Measurements from ENCODE around the gene ZSWIM5.

Gene ZSWIM5

GRCh38 chr1:45023663-45024062 lies 182.7 kb downstream of the ZSWIM5 start:
- DNase-seq (ENCODE audit: low read depth): no peak

- DNase-seq (ENCODE audit: low read depth): peak; percentile 60
Observed at GRCh38 chr1:45018599-45019230, 187.7 kb downstream of the ZSWIM5 start.

- no peak for DNase-seq (ENCODE audit: low read depth)
Observed at GRCh38 chr1:45016767-45017166, 189.6 kb downstream of the ZSWIM5 start.

- DNase-seq (ENCODE audit: low read depth): no peak
Observed at GRCh38 chr1:45016090-45016697, 190.2 kb downstream of the ZSWIM5 start.

GRCh38 chr1:45015683-45016082 lies 190.7 kb downstream of the ZSWIM5 start:
- no peak for DNase-seq (ENCODE audit: low read depth)

GRCh38 chr1:45014321-45015028 lies 191.9 kb downstream of the ZSWIM5 start:
- DNase-seq (ENCODE audit: low read depth): peak; percentile 84

GRCh38 chr1:45013551-45014209 lies 192.7 kb downstream of the ZSWIM5 start:
- no peak for DNase-seq (ENCODE audit: low read depth)

- peak; percentile 73 for DNase-seq (ENCODE audit: low read depth)
Observed at GRCh38 chr1:45012639-45013278, 193.6 kb downstream of the ZSWIM5 start.

GRCh38 chr1:45011837-45012638 lies 194.4 kb downstream of the ZSWIM5 start, which contains the start of gene UROD:
TSS of gene UROD (plus strand) at chr1:45012254. CDS start at chr1:45012266, 12 bp downstream.
- peak; percentile 97 for DNase-seq (ENCODE audit: low read depth)

GRCh38 chr1:45010855-45011811 lies 195.3 kb downstream of the ZSWIM5 start, which contains the start of gene HECTD3:
TSS of gene HECTD3 (minus strand) at chr1:45011324. CDS start at chr1:45011257, 67 bp downstream.
- DNase-seq (ENCODE audit: low read depth): peak; percentile 80

GRCh38 chr1:45009956-45010854 lies 196.2 kb downstream of the ZSWIM5 start:
- peak; percentile 19 for DNase-seq (ENCODE audit: low read depth)

GRCh38 chr1:45009296-45009865 lies 197.0 kb downstream of the ZSWIM5 start:
- no peak for DNase-seq (ENCODE audit: low read depth)

- DNase-seq (ENCODE audit: low read depth): no peak
Observed at GRCh38 chr1:45008516-45008915, 197.9 kb downstream of the ZSWIM5 start.

- no peak for DNase-seq (ENCODE audit: low read depth)
Observed at GRCh38 chr1:45008076-45008475, 198.3 kb downstream of the ZSWIM5 start.

GRCh38 chr1:45007311-45007710 lies 199.1 kb downstream of the ZSWIM5 start:
- no peak for DNase-seq (ENCODE audit: low read depth)

GRCh38 chr1:45005761-45006160 lies 200.6 kb downstream of the ZSWIM5 start:
- no peak for DNase-seq (ENCODE audit: low read depth)

GRCh38 chr1:45004281-45004920 lies 202.0 kb downstream of the ZSWIM5 start:
- no peak for DNase-seq (ENCODE audit: low read depth)

GRCh38 chr1:45003741-45004140 lies 202.7 kb downstream of the ZSWIM5 start:
- no peak for DNase-seq (ENCODE audit: low read depth)
